HepG2 (cell line): ENCODE measurements around the gene RTN4RL2. TPM values are rescaled to one million over a fixed set of nuclear protein-coding genes. Genes with fewer than 3 reads are reported as not detected.

Source experiments
- ELF4 ChIP-seq: sonication (generic); formaldehyde crosslinking; IDR thresholded peaks from 2 replicates; pipeline ENCODE4 v1.5.0; 2020; ENCODE audit warnings: missing genetic modification reagents, mild to moderate bottlenecking, moderate library complexity, borderline replicate concordance
- ZBTB3 ChIP-seq: sonication (generic); formaldehyde crosslinking; IDR thresholded peaks from 2 replicates; pipeline ENCODE4 v1.4.0; 2020; ENCODE audit warnings: low read depth, mild to moderate bottlenecking, moderate library complexity, missing genetic modification reagents, borderline replicate concordance
- ZNF543 ChIP-seq: sonication (generic); formaldehyde crosslinking; IDR thresholded peaks from 2 replicates; pipeline ENCODE4 v1.4.0; 2020; ENCODE audit warnings: mild to moderate bottlenecking, missing genetic modification reagents
- polyA plus RNA-seq, 8 experiments: library from polyadenylated mRNA; depleted of rRNA in 3 of 8; stranded (reverse) in 7 of 8; unstranded in 1 of 8; fragments of >200 nt; fragmentation: Illumina TruSeq in 4 of 8; extraction: Trizol in 4 of 8; gene quantifications; 2 replicates each; pipeline versions ENCODE4 v1.2.1 to v1.2.3, GENCODE V29; 2011 to 2016; ENCODE audit warnings: low read depth in 4 of 8, missing spikeins in 1 of 8, mixed read lengths in 1 of 8; ENCODE audit not compliant: insufficient read depth in 1 of 8
- total RNA-seq, 5 experiments: library from RNA; depleted of rRNA; stranded (reverse); fragments of >200 nt; fragmentation: Illumina TruSeq; extraction: Trizol; gene quantifications; 2 replicates each; pipeline ENCODE4 v1.2.3, GENCODE V29; 2016; ENCODE audit warnings: low read depth in 1 of 5
- TF ChIP-seq, protein P1 (sequence below): sonication (generic); formaldehyde crosslinking; IDR thresholded peaks from 2 replicates; pipeline ENCODE4 v1.5.0; 2020; ENCODE audit warnings: mild to moderate bottlenecking, missing genetic modification reagents, borderline replicate concordance
- TF ChIP-seq, protein P2 (sequence below): sonication (generic); formaldehyde crosslinking; IDR thresholded peaks from 2 replicates; pipeline ENCODE4 v1.9.0; 2022; ENCODE audit warnings: missing genetic modification reagents, mild to moderate bottlenecking, borderline replicate concordance
- TF ChIP-seq, protein P3 (sequence below): sonication (generic); formaldehyde crosslinking; IDR thresholded peaks from 2 replicates; pipeline ENCODE4 v1.4.0; 2020; ENCODE audit warnings: low read depth, missing genetic modification reagents
- TF ChIP-seq, protein P4 (sequence below): sonication (generic); formaldehyde crosslinking; IDR thresholded peaks from 2 replicates; pipeline ENCODE4 v1.4.0; 2020; ENCODE audit warnings: missing genetic modification reagents, low read depth, mild to moderate bottlenecking, borderline replicate concordance
- TF ChIP-seq, protein P5 (sequence below): sonication (generic); formaldehyde crosslinking; IDR thresholded peaks from 2 replicates; pipeline ENCODE4 v1.4.0; 2020; ENCODE audit warnings: missing genetic modification reagents, borderline replicate concordance

The RTN4RL2 gene
- total and polyA plus RNA-seq, 2 of the 13 experiments (the other 11 are each of a cell fraction or from before 2014, with no cell fraction given), result 1.3 to 4.3 TPM

DNA sequence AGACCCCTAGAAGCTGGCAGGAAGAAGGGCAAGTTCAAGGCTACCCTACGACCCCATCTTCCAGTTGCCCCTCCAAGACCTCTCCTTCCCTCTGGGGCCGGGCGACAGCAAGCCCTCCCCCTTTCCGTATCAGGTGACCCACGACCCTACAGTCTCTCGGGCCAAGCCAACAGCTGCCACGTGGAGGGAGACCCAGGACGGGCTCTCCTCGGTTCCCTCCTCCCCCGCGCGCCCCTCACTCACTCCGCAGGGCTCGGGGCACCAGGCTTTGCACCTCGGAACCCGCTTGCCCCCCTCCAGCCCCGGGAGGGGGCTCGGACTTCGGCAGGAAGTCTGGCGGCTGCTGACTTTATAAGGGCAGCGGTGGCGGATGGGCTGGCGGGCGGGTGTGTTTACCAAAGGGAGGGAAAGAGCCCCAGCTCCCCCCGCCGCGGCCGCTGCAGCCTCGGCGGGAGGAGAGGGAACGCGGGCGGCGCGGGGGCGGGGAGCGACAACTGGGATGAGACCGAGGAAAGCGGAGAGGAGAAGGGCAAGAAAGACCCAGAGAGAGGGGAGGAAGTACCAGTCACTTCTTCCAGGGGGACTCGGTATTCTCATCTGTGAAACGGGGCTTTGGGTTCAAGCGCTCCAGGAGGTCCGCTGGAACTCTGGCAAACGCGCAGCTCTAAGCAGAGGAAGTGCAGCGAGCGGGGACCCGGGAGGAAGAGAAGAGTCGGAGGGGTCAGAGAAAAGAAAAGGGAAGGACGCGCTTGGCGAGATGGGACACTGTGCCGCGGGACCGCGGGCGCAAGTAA, 54.4 kb downstream of the RTN4RL2 start (continued):
- TF ChIP-seq, protein P1, sequence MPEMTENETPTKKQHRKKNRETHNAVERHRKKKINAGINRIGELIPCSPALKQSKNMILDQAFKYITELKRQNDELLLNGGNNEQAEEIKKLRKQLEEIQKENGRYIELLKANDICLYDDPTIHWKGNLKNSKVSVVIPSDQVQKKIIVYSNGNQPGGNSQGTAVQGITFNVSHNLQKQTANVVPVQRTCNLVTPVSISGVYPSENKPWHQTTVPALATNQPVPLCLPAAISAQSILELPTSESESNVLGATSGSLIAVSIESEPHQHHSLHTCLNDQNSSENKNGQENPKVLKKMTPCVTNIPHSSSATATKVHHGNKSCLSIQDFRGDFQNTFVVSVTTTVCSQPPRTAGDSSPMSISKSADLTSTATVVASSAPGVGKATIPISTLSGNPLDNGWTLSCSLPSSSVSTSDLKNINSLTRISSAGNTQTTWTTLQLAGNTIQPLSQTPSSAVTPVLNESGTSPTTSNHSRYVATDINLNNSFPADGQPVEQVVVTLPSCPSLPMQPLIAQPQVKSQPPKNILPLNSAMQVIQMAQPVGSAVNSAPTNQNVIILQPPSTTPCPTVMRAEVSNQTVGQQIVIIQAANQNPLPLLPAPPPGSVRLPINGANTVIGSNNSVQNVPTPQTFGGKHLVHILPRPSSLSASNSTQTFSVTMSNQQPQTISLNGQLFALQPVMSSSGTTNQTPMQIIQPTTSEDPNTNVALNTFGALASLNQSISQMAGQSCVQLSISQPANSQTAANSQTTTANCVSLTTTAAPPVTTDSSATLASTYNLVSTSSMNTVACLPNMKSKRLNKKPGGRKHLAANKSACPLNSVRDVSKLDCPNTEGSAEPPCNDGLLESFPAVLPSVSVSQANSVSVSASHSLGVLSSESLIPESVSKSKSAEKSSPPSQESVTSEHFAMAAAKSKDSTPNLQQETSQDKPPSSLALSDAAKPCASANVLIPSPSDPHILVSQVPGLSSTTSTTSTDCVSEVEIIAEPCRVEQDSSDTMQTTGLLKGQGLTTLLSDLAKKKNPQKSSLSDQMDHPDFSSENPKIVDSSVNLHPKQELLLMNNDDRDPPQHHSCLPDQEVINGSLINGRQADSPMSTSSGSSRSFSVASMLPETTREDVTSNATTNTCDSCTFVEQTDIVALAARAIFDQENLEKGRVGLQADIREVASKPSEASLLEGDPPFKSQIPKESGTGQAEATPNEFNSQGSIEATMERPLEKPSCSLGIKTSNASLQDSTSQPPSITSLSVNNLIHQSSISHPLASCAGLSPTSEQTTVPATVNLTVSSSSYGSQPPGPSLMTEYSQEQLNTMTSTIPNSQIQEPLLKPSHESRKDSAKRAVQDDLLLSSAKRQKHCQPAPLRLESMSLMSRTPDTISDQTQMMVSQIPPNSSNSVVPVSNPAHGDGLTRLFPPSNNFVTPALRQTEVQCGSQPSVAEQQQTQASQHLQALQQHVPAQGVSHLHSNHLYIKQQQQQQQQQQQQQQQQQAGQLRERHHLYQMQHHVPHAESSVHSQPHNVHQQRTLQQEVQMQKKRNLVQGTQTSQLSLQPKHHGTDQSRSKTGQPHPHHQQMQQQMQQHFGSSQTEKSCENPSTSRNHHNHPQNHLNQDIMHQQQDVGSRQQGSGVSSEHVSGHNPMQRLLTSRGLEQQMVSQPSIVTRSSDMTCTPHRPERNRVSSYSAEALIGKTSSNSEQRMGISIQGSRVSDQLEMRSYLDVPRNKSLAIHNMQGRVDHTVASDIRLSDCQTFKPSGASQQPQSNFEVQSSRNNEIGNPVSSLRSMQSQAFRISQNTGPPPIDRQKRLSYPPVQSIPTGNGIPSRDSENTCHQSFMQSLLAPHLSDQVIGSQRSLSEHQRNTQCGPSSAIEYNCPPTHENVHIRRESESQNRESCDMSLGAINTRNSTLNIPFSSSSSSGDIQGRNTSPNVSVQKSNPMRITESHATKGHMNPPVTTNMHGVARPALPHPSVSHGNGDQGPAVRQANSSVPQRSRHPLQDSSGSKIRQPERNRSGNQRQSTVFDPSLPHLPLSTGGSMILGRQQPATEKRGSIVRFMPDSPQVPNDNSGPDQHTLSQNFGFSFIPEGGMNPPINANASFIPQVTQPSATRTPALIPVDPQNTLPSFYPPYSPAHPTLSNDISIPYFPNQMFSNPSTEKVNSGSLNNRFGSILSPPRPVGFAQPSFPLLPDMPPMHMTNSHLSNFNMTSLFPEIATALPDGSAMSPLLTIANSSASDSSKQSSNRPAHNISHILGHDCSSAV (CRISPR knock-in tag), result peak; percentile 46; the same call in 1 of the 2 replicates
- no peak; the same call in none of the 2 replicates for TF ChIP-seq ZNF543 (CRISPR knock-in tag)
- TF ChIP-seq ELF4 (CRISPR knock-in tag), result no peak
- TF ChIP-seq ZBTB3, result 0 out of 2 replicates have a peak, but pooled peaks have one; percentile 32
- TF ChIP-seq, protein P2, sequence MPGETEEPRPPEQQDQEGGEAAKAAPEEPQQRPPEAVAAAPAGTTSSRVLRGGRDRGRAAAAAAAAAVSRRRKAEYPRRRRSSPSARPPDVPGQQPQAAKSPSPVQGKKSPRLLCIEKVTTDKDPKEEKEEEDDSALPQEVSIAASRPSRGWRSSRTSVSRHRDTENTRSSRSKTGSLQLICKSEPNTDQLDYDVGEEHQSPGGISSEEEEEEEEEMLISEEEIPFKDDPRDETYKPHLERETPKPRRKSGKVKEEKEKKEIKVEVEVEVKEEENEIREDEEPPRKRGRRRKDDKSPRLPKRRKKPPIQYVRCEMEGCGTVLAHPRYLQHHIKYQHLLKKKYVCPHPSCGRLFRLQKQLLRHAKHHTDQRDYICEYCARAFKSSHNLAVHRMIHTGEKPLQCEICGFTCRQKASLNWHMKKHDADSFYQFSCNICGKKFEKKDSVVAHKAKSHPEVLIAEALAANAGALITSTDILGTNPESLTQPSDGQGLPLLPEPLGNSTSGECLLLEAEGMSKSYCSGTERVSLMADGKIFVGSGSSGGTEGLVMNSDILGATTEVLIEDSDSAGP, result peak; percentile 27; the same call in 1 of the 2 replicates
- TF ChIP-seq, protein P3, sequence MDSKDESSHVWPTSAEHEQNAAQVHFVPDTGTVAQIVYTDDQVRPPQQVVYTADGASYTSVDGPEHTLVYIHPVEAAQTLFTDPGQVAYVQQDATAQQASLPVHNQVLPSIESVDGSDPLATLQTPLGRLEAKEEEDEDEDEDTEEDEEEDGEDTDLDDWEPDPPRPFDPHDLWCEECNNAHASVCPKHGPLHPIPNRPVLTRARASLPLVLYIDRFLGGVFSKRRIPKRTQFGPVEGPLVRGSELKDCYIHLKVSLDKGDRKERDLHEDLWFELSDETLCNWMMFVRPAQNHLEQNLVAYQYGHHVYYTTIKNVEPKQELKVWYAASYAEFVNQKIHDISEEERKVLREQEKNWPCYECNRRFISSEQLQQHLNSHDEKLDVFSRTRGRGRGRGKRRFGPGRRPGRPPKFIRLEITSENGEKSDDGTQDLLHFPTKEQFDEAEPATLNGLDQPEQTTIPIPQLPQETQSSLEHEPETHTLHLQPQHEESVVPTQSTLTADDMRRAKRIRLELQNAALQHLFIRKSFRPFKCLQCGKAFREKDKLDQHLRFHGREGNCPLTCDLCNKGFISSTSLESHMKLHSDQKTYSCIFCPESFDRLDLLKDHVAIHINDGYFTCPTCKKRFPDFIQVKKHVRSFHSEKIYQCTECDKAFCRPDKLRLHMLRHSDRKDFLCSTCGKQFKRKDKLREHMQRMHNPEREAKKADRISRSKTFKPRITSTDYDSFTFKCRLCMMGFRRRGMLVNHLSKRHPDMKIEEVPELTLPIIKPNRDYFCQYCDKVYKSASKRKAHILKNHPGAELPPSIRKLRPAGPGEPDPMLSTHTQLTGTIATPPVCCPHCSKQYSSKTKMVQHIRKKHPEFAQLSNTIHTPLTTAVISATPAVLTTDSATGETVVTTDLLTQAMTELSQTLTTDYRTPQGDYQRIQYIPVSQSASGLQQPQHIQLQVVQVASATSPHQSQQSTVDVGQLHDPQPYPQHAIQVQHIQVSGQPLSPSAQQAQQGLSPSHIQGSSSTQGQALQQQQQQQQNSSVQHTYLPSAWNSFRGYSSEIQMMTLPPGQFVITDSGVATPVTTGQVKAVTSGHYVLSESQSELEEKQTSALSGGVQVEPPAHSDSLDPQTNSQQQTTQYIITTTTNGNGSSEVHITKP (CRISPR knock-in tag), result no peak; the same call in 1 of the 2 replicates
- TF ChIP-seq, protein P4, sequence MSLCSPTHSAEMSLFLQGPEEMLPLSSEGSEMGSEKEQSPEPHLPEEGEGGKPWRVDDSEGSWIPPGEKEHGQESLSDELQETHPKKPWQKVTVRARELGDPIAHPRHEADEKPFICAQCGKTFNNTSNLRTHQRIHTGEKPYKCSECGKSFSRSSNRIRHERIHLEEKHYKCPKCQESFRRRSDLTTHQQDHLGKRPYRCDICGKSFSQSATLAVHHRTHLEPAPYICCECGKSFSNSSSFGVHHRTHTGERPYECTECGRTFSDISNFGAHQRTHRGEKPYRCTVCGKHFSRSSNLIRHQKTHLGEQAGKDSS (CRISPR knock-in tag), result no peak
- TF ChIP-seq, protein P5, sequence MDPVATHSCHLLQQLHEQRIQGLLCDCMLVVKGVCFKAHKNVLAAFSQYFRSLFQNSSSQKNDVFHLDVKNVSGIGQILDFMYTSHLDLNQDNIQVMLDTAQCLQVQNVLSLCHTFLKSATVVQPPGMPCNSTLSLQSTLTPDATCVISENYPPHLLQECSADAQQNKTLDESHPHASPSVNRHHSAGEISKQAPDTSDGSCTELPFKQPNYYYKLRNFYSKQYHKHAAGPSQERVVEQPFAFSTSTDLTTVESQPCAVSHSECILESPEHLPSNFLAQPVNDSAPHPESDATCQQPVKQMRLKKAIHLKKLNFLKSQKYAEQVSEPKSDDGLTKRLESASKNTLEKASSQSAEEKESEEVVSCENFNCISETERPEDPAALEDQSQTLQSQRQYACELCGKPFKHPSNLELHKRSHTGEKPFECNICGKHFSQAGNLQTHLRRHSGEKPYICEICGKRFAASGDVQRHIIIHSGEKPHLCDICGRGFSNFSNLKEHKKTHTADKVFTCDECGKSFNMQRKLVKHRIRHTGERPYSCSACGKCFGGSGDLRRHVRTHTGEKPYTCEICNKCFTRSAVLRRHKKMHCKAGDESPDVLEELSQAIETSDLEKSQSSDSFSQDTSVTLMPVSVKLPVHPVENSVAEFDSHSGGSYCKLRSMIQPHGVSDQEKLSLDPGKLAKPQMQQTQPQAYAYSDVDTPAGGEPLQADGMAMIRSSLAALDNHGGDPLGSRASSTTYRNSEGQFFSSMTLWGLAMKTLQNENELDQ, result no peak
